ENCODE results near the gene EFCAB11. TPM values are rescaled to one million over a fixed set of nuclear protein-coding genes. Genes with fewer than 3 reads are reported as not detected.

Gene EFCAB11
- total and polyA plus RNA-seq, 2 of the 4 experiments (the other 2 are of a cell fraction) = 2.2 to 5.3 TPM

- WGBS, 2 experiments (ENCODE audit: extremely low coverage in 2 of 2, insufficient read length in 1 of 2) = 94% methylated on average over 3 of the region's 4 CpGs; no CpG with 5 or more reads in 1 of the 2 experiments
- ChIA-PET CTCF (no interaction called here), POLR2A (ENCODE audit: unreplicated experiment) (no interaction called here)
- no peak for TF ChIP-seq BHLHE40 (IDR thresholded peaks at IDR 0.05; ENCODE audit: low read depth, low read length)
- no peak for TF ChIP-seq MXI1 (IDR thresholded peaks at IDR 0.05; ENCODE audit: borderline replicate concordance, low read depth, low read length)
- TF ChIP-seq POLR2A (IDR thresholded peaks at IDR 0.05; ENCODE audit: low read depth, low read length) = no peak
- no peak for TF ChIP-seq FOS (IDR thresholded peaks at IDR 0.05; ENCODE audit: low read depth, low read length)
- no peak for TF ChIP-seq SMC3 (IDR thresholded peaks at IDR 0.05; ENCODE audit: low read depth, low read length)
- TF ChIP-seq RFX5 (IDR thresholded peaks at IDR 0.05; ENCODE audit: low read depth, low read length) = no peak
- TF ChIP-seq CTCF (conservative IDR thresholded peaks at IDR 0.05; ENCODE audit: low read depth, low read length) = no peak
- no peak for TF ChIP-seq MAFK (IDR thresholded peaks at IDR 0.05; ENCODE audit: low read depth, low read length)
- TF ChIP-seq CHD1 (IDR thresholded peaks at IDR 0.05; ENCODE audit: low read depth, low read length) = no peak
- no peak for TF ChIP-seq CEBPB (IDR thresholded peaks at IDR 0.05; ENCODE audit: low read depth, low read length)
- TF ChIP-seq RCOR1 (IDR thresholded peaks at IDR 0.05; ENCODE audit: insufficient replicate concordance, low read length) = no peak
- no peak for TF ChIP-seq USF2 (IDR thresholded peaks at IDR 0.05; ENCODE audit: low read depth, low read length)
- no peak for TF ChIP-seq RAD21 (IDR thresholded peaks at IDR 0.05; ENCODE audit: low read length)
- TF ChIP-seq NFE2L2 (IDR thresholded peaks at IDR 0.05; ENCODE audit: low read depth, low read length) = no peak
- no peak for TF ChIP-seq MAZ (IDR thresholded peaks at IDR 0.05; ENCODE audit: borderline replicate concordance, low read depth, low read length)
- TF ChIP-seq ELK1 (IDR thresholded peaks at IDR 0.05; ENCODE audit: borderline replicate concordance, low read depth, low read length) = no peak
- DNase-seq (no peak), ATAC-seq (ENCODE audit: low read depth) (no peak)
- Histone ChIP-seq H3K4me3 (ENCODE audit: insufficient read depth, low read depth, low read length) (no peak overlapping the region), H3K36me3 (ENCODE audit: control insufficient read depth, insufficient read depth, low read length) (no peaks in the 10 kb centered on the region), H3K14ac (replicated peaks; ENCODE audit: low read depth, low read length) (0 out of 2 replicates have a peak overlapping the region, but pooled peaks have one; percentile 3), H3K9me3 (ENCODE audit: control insufficient read depth, insufficient read depth, low read length) (peaks cover 7% of the 10 kb centered on the region), H3K4ac (ENCODE audit: low read depth, low read length) (no peak overlapping the region), H3K9ac (ENCODE audit: low read depth, low read length) (no peak overlapping the region), H4K5ac (ENCODE audit: low read depth, low read length) (no peak overlapping the region), H2AK9ac (replicated peaks; ENCODE audit: low read depth, low read length, poor library complexity) (no peak overlapping the region), H2AFZ (replicated peaks; ENCODE audit: low read length, poor library complexity) (no peak overlapping the region), H3K18ac (ENCODE audit: low read depth, low read length) (peak overlapping the region; percentile 35; the same call in 1 of the 2 replicates), H2BK20ac (ENCODE audit: low read depth, low read length) (no peak overlapping the region), H4K8ac (ENCODE audit: low read depth in 2 of 2, low read length in 2 of 2) (no peak overlapping the region), H2BK15ac (ENCODE audit: low read depth, low read length) (peak overlapping the region; percentile 15; the same call in 1 of the 3 replicates), H2BK120ac (ENCODE audit: low read depth, low read length) (no peak overlapping the region), H3K27ac (ENCODE audit: insufficient read depth, low read length) (no peak overlapping the region), H3K79me1 (ENCODE audit: low read depth in 1 of 2, low read length in 2 of 2) (no peaks in the 10 kb centered on the region), H3K4me2 (ENCODE audit: low read depth, low read length) (no peak overlapping the region), H2AK5ac (ENCODE audit: low read depth, low read length) (0 out of 2 replicates have a peak overlapping the region, but pooled peaks have one; percentile 20), H4K91ac (ENCODE audit: insufficient read depth, low read depth, low read length) (no peak overlapping the region), H2BK5ac (ENCODE audit: low read depth, low read length, poor library complexity, severe bottlenecking) (no peak overlapping the region), H3K23ac (ENCODE audit: low read depth, low read length) (no peak overlapping the region), H3K56ac (ENCODE audit: extremely low read depth, insufficient read depth, low read length) (no peak overlapping the region), H3K27me3 (ENCODE audit: control insufficient read depth, insufficient read depth, low read length) (no peaks in the 10 kb centered on the region), H4K20me1 (ENCODE audit: insufficient read depth, low read length) (no peaks in the 10 kb centered on the region), H3K4me1 (ENCODE audit: control insufficient read depth, insufficient read depth, low read length) (peaks cover 2% of the 10 kb centered on the region; the same call in 1 of the 2 replicates), H3K9me1 (ENCODE audit: insufficient read depth, low read length) (no peaks in the 10 kb centered on the region)
- dilution Hi-C loops (cut with HindIII; ENCODE audit: low sequenced_read_pairs, unreplicated experiment) (no loop called here), in situ Hi-C loops (cut with MboI; ENCODE audit: low sequenced_read_pairs) (no loop called here), intact Hi-C loops (cut with micrococcal nuclease) (no loop called here)
- BruUV-seq (replicated peaks) = no TSS peak
Measured at GRCh38 chr14:89747126-89747525, 207.4 kb downstream of the EFCAB11 start.
